ENCODE data around the gene PAX2.

DNA sequence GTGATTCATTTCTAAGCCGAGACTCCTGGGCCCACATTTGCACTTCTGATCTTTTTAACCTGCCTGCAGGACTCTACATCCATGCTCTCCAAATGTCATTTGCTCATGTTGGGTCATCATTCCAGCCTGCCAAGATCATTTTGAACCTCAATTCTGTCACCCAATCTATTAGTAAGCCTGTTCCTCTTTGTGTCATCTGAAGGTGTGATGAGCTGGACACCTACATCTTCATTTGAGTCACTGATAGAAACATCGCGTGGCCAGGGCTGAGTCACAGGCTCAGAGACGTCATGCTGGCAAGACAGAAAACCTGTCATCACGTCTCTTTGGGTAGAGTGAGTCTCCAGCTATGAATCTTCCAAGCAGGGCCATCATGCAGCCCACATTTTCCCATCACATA is 102.1 kb downstream of the PAX2 start:
- no peak for TF ChIP-seq SNAI2 (CRISPR knock-in tag; IDR thresholded peaks at IDR 0.05)
- TF ChIP-seq, protein P1, sequence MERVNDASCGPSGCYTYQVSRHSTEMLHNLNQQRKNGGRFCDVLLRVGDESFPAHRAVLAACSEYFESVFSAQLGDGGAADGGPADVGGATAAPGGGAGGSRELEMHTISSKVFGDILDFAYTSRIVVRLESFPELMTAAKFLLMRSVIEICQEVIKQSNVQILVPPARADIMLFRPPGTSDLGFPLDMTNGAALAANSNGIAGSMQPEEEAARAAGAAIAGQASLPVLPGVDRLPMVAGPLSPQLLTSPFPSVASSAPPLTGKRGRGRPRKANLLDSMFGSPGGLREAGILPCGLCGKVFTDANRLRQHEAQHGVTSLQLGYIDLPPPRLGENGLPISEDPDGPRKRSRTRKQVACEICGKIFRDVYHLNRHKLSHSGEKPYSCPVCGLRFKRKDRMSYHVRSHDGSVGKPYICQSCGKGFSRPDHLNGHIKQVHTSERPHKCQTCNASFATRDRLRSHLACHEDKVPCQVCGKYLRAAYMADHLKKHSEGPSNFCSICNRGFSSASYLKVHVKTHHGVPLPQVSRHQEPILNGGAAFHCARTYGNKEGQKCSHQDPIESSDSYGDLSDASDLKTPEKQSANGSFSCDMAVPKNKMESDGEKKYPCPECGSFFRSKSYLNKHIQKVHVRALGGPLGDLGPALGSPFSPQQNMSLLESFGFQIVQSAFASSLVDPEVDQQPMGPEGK (CRISPR knock-in tag; IDR thresholded peaks at IDR 0.05; ENCODE audit: borderline replicate concordance) = no peak
- TF ChIP-seq, protein P2, sequence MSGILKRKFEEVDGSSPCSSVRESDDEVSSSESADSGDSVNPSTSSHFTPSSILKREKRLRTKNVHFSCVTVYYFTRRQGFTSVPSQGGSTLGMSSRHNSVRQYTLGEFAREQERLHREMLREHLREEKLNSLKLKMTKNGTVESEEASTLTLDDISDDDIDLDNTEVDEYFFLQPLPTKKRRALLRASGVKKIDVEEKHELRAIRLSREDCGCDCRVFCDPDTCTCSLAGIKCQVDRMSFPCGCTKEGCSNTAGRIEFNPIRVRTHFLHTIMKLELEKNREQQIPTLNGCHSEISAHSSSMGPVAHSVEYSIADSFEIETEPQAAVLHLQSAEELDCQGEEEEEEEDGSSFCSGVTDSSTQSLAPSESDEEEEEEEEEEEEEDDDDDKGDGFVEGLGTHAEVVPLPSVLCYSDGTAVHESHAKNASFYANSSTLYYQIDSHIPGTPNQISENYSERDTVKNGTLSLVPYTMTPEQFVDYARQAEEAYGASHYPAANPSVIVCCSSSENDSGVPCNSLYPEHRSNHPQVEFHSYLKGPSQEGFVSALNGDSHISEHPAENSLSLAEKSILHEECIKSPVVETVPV (CRISPR knock-in tag; IDR thresholded peaks at IDR 0.05) = no peak
- TF ChIP-seq, protein P3, sequence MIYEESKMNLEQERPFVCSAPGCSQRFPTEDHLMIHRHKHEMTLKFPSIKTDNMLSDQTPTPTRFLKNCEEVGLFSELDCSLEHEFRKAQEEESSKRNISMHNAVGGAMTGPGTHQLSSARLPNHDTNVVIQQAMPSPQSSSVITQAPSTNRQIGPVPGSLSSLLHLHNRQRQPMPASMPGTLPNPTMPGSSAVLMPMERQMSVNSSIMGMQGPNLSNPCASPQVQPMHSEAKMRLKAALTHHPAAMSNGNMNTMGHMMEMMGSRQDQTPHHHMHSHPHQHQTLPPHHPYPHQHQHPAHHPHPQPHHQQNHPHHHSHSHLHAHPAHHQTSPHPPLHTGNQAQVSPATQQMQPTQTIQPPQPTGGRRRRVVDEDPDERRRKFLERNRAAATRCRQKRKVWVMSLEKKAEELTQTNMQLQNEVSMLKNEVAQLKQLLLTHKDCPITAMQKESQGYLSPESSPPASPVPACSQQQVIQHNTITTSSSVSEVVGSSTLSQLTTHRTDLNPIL (CRISPR knock-in tag; IDR thresholded peaks at IDR 0.05; ENCODE audit: low read depth) = no peak
- no peak for TF ChIP-seq ZNF565 (CRISPR knock-in tag; conservative IDR thresholded peaks at IDR 0.05; ENCODE audit: low read depth)
- TF ChIP-seq, protein P4, sequence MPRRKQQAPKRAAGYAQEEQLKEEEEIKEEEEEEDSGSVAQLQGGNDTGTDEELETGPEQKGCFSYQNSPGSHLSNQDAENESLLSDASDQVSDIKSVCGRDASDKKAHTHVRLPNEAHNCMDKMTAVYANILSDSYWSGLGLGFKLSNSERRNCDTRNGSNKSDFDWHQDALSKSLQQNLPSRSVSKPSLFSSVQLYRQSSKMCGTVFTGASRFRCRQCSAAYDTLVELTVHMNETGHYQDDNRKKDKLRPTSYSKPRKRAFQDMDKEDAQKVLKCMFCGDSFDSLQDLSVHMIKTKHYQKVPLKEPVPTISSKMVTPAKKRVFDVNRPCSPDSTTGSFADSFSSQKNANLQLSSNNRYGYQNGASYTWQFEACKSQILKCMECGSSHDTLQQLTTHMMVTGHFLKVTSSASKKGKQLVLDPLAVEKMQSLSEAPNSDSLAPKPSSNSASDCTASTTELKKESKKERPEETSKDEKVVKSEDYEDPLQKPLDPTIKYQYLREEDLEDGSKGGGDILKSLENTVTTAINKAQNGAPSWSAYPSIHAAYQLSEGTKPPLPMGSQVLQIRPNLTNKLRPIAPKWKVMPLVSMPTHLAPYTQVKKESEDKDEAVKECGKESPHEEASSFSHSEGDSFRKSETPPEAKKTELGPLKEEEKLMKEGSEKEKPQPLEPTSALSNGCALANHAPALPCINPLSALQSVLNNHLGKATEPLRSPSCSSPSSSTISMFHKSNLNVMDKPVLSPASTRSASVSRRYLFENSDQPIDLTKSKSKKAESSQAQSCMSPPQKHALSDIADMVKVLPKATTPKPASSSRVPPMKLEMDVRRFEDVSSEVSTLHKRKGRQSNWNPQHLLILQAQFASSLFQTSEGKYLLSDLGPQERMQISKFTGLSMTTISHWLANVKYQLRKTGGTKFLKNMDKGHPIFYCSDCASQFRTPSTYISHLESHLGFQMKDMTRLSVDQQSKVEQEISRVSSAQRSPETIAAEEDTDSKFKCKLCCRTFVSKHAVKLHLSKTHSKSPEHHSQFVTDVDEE (CRISPR knock-in tag; IDR thresholded peaks at IDR 0.05) = no peak
- no peak for TF ChIP-seq RARB (CRISPR knock-in tag; IDR thresholded peaks at IDR 0.05)
- TF ChIP-seq GLIS3 (CRISPR knock-in tag; IDR thresholded peaks at IDR 0.05) = no peak
- TF ChIP-seq PPARA (CRISPR knock-in tag; IDR thresholded peaks at IDR 0.05; ENCODE audit: borderline replicate concordance) = no peak
- TF ChIP-seq BACH2 (CRISPR knock-in tag; IDR thresholded peaks at IDR 0.05; ENCODE audit: borderline replicate concordance) = no peak
- no peak for TF ChIP-seq ZNF8 (CRISPR knock-in tag; IDR thresholded peaks at IDR 0.05)
- no peak for TF ChIP-seq ZNF70 (CRISPR knock-in tag; IDR thresholded peaks at IDR 0.05)

Measured in SK-N-SH treated with all-trans-retinoic acid at 6 μM for 48 hours (cell line).